K562 (cell line): ENCODE data around the gene FAAP24. TPM values are rescaled to one million over a fixed set of nuclear protein-coding genes. Genes with fewer than 3 reads are reported as not detected.

ENCODE experiments used
- ARID2 ChIP-seq: fragments of 450-650 bp; IDR thresholded peaks from 2 replicates; pipeline ENCODE4 v1.6.1; 2017; ENCODE audit warnings: antibody characterized with exemption, mild to moderate bottlenecking
- ARNT ChIP-seq, 2 experiments: fragments of 450-650 bp; IDR thresholded peaks; 2 replicates each; pipeline ENCODE4 v1.6.1; 2016; ENCODE audit warnings: mild to moderate bottlenecking in 1 of 2
- BRD9 ChIP-seq: fragments of 450-650 bp; IDR thresholded peaks from 2 replicates; pipeline ENCODE4 v1.6.1; 2018; ENCODE audit warnings: low read depth; ENCODE audit not compliant: partially characterized antibody
- CREM ChIP-seq: IDR thresholded peaks from 2 replicates; pipeline ENCODE4 v1.6.1; 2014; ENCODE audit warnings: antibody characterized with exemption, low read depth
- ELK1 ChIP-seq: sonication (generic); formaldehyde crosslinking; IDR thresholded peaks from 2 replicates; pipeline ENCODE4 v1.8.1; 2022; ENCODE audit warnings: missing genetic modification reagents
- GATAD2A ChIP-seq: fragments of 450-650 bp; IDR thresholded peaks from 2 replicates; pipeline ENCODE4 v1.6.1; 2017
- KAT7 ChIP-seq: sonication (generic); formaldehyde crosslinking; IDR thresholded peaks from 2 replicates; pipeline ENCODE4 v1.8.0; 2022; ENCODE audit warnings: missing genetic modification reagents, mild to moderate bottlenecking, borderline replicate concordance
- KDM4B ChIP-seq, 2 experiments: fragments of 450-650 bp in 1 of 2; sonication (generic) in 1 of 2; IDR thresholded peaks; 2 replicates each; pipeline ENCODE4 v1.6.1; 2016 to 2017; ENCODE audit warnings: borderline replicate concordance in 2 of 2, antibody characterized with exemption in 1 of 2, low read depth in 1 of 2, mild to moderate bottlenecking in 1 of 2
- MEF2D ChIP-seq: conservative IDR thresholded peaks from 2 replicates; pipeline ENCODE4 v1.6.1; 2016; ENCODE audit warnings: low read depth, missing genetic modification characterization, missing compliant biosample characterization
- NCOA4 ChIP-seq: fragments of 450-650 bp; IDR thresholded peaks from 2 replicates; pipeline ENCODE4 v1.6.1; 2018; ENCODE audit warnings: mild to moderate bottlenecking; ENCODE audit not compliant: partially characterized antibody
- NR2C2 ChIP-seq, 2 experiments: fragments of 200-800 bp in 1 of 2; sonication (Bioruptor generic) in 1 of 2; sonication (generic) in 1 of 2; formaldehyde crosslinking in 1 of 2; IDR thresholded peaks; 2 replicates each; pipeline versions ENCODE4 v1.6.1 to v1.8.0; 2016 to 2022; ENCODE audit warnings: mild to moderate bottlenecking in 1 of 2, missing compliant biosample characterization in 1 of 2, missing genetic modification characterization in 1 of 2, missing genetic modification reagents in 1 of 2
- POLR3G ChIP-seq: IDR thresholded peaks from 2 replicates; pipeline ENCODE4 v1.6.1; 2011; ENCODE audit not compliant: insufficient read length, insufficient replicate concordance; ENCODE audit errors: extremely low read depth
- PRPF4 ChIP-seq: fragments of 200-400 bp; formaldehyde crosslinking; IDR thresholded peaks from one replicate; pipeline ENCODE4 v1.6.1; 2017; ENCODE audit warnings: low read length, low read depth, mild to moderate bottlenecking; ENCODE audit not compliant: insufficient read depth, poor library complexity, severe bottlenecking
- RFX5 ChIP-seq: IDR thresholded peaks from 2 replicates; pipeline ENCODE4 v1.6.1; 2011; ENCODE audit warnings: low read depth, mild to moderate bottlenecking, improper control_type of control experiment, low read length
- SETDB1 ChIP-seq: IDR thresholded peaks from one replicate; pipeline ENCODE4 v1.6.1; 2012; ENCODE audit warnings: low read length, control low read depth, inconsistent platforms
- YY1 ChIP-seq, 3 experiments: IDR thresholded peaks; 2 replicates each; pipeline ENCODE4 v1.6.1; 2011; ENCODE audit warnings: low read length in 2 of 3, mild to moderate bottlenecking in 2 of 3, moderate library complexity in 2 of 3, borderline replicate concordance in 1 of 3, control low read depth in 1 of 3, low read depth in 1 of 3; ENCODE audit not compliant: insufficient read depth in 3 of 3, insufficient replicate concordance in 2 of 3, control insufficient read depth in 1 of 3, insufficient read length in 1 of 3; ENCODE audit errors: extremely low read depth in 1 of 3
- ZNF175 ChIP-seq: fragments of 200-800 bp; sonication (Bioruptor generic); IDR thresholded peaks from 2 replicates; pipeline ENCODE4 v1.6.1; 2016; ENCODE audit warnings: low read depth, mild to moderate bottlenecking, missing genetic modification characterization, missing compliant biosample characterization
- ZNF347 ChIP-seq: fragments of 450-650 bp; formaldehyde crosslinking; IDR thresholded peaks from 2 replicates; pipeline ENCODE4 v1.4.0; 2020; ENCODE audit warnings: low read depth, mild to moderate bottlenecking, moderate library complexity
- ZNF639 ChIP-seq, 2 experiments: fragments of 200-800 bp in 1 of 2; sonication (Bioruptor generic) in 1 of 2; sonication (generic) in 1 of 2; formaldehyde crosslinking in 1 of 2; IDR thresholded peaks in 1 of 2; conservative IDR thresholded peaks in 1 of 2; 2 replicates each; pipeline versions ENCODE4 v1.5.0 to v1.6.1; 2016 to 2020; ENCODE audit warnings: missing compliant biosample characterization in 1 of 2, missing genetic modification characterization in 1 of 2, missing genetic modification reagents in 1 of 2
- polyA plus RNA-seq, 8 experiments: library from polyadenylated mRNA; depleted of rRNA in 4 of 8; stranded (reverse) in 5 of 8; unstranded in 3 of 8; fragments of >200 nt; fragmentation: Nextera tagmentation in 2 of 8; fragmentation: Illumina TruSeq in 1 of 8; extraction: Ambion mirVana in 2 of 8; extraction: Trizol in 1 of 8; gene quantifications; 2 replicates each; pipeline versions ENCODE4 v1.2.1 to v1.2.3, GENCODE V29; 2011 to 2014; ENCODE audit warnings: inconsistent platforms in 1 of 8, missing spikeins in 1 of 8
- total RNA-seq, 7 experiments: library from RNA; depleted of rRNA in 6 of 7; stranded (reverse); fragments of >200 nt in 6 of 7; fragmentation: Illumina TruSeq in 2 of 7; extraction: Trizol in 2 of 7; gene quantifications; 2 replicates each; pipeline versions ENCODE4 v1.2.1 to v1.2.3, GENCODE V29; 2011 to 2021; ENCODE audit warnings: low replicate concordance in 1 of 7
- TF ChIP-seq, protein P1 (sequence below): fragments of 450-650 bp; IDR thresholded peaks from 2 replicates; pipeline ENCODE4 v1.6.1; 2018; ENCODE audit not compliant: partially characterized antibody

Gene FAAP24
- total and polyA plus RNA-seq, 9 of the 15 experiments (the other 6 are each of a cell fraction or from before 2014, with no cell fraction given), result 4.6 to 21.6 (median 8.2) TPM

DNA sequence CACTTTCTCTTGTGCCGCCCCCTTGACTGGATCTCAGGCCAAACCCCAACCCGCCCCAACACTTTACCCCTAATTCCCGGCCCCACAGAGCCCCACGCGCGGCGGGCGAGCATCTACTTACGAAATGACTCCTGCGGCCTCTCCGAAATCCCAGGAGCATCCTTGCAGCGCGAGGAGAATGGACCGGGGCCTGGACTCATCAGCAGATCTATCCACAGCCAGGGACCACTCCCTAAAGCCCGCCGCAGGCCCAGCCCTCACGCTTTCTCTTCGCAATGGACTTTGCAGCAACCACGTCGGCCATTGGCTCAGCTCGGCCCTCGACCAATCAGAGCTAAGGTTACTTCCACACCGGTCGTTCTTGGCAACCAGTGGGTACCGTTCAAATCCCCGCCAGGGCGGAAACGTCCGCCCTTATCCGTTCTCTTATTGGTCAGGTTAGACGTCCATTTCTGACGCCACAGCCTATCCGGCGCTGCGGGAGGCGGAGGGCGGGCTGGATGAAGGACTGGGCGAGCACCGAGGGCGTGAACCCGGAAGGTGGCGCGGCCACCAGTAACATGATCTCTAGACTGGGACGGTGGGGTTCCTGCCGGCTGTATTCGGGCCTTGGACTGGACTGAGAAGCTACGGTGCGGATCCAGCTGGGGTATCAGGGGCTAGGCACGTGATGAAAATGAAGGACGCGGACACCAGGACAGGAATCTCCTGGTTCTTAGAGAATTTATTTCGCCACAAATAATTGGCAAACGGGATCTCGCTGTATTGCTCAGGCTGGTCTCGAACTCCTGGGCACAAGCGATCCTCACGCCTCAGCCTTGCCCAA, at the start of gene FAAP24, which contains the start of gene CEP89 (continued):
- TF ChIP-seq SETDB1, result no peak
- TF ChIP-seq NCOA4, result no peak
- no peak for TF ChIP-seq RFX5
- no peak for TF ChIP-seq ELK1 (CRISPR knock-in tag)
- no peak for TF ChIP-seq KDM4B (IDR thresholded peaks at IDR 0.05; ENCODE audit: borderline replicate concordance in 2 of 2, low read depth in 1 of 2)
- no peak for TF ChIP-seq MEF2D (tag)
- TF ChIP-seq ZNF347 (CRISPR knock-in tag), result no peak
- TF ChIP-seq NR2C2 (CRISPR knock-in tag; IDR thresholded peaks at IDR 0.05), result peak; percentile 88
- peak; percentile 96 for TF ChIP-seq NR2C2 (tag; IDR thresholded peaks at IDR 0.05)
- peak in 1 of 3 experiments; percentile 35 for TF ChIP-seq YY1 (IDR thresholded peaks at IDR 0.05; ENCODE audit: borderline replicate concordance in 1 of 3, control insufficient read depth in 1 of 3, extremely low read depth in 1 of 3, insufficient read depth in 3 of 3, insufficient read length in 1 of 3, insufficient replicate concordance in 2 of 3, low read depth in 1 of 3, low read length in 2 of 3)
- TF ChIP-seq ARNT (IDR thresholded peaks at IDR 0.05), result no peak
- TF ChIP-seq GATAD2A, result no peak
- peak; percentile 67 for TF ChIP-seq CREM
- no peak for TF ChIP-seq POLR3G
- TF ChIP-seq ZNF639 (CRISPR knock-in tag; conservative IDR thresholded peaks at IDR 0.05 in 1 of 2, IDR thresholded peaks at IDR 0.05 in 1 of 2), result no peak
- no peak for TF ChIP-seq ZNF175
- TF ChIP-seq KAT7, result no peak
- TF ChIP-seq ARID2, result no peak
- TF ChIP-seq, protein P1, sequence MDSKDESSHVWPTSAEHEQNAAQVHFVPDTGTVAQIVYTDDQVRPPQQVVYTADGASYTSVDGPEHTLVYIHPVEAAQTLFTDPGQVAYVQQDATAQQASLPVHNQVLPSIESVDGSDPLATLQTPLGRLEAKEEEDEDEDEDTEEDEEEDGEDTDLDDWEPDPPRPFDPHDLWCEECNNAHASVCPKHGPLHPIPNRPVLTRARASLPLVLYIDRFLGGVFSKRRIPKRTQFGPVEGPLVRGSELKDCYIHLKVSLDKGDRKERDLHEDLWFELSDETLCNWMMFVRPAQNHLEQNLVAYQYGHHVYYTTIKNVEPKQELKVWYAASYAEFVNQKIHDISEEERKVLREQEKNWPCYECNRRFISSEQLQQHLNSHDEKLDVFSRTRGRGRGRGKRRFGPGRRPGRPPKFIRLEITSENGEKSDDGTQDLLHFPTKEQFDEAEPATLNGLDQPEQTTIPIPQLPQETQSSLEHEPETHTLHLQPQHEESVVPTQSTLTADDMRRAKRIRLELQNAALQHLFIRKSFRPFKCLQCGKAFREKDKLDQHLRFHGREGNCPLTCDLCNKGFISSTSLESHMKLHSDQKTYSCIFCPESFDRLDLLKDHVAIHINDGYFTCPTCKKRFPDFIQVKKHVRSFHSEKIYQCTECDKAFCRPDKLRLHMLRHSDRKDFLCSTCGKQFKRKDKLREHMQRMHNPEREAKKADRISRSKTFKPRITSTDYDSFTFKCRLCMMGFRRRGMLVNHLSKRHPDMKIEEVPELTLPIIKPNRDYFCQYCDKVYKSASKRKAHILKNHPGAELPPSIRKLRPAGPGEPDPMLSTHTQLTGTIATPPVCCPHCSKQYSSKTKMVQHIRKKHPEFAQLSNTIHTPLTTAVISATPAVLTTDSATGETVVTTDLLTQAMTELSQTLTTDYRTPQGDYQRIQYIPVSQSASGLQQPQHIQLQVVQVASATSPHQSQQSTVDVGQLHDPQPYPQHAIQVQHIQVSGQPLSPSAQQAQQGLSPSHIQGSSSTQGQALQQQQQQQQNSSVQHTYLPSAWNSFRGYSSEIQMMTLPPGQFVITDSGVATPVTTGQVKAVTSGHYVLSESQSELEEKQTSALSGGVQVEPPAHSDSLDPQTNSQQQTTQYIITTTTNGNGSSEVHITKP, result peak; percentile 76
- TF ChIP-seq PRPF4, result no peak
- TF ChIP-seq BRD9, result no peak
